Activated CD4-positive, alpha-beta memory T cell treated with anti-CD3 and anti-CD28 coated beads for 36 hours (primary cell): ENCODE data around the gene PPM1B. TPM values are rescaled to one million over a fixed set of nuclear protein-coding genes. Genes with fewer than 3 reads are reported as not detected.
"Not testable (repeated sequence)": the region's sequence is repeated elsewhere in the genome, so short reads cannot be mapped to it uniquely, and the experiment has no call there.

ENCODE experiments used
- CTCF ChIA-PET: fragments of 350-600 bp; sonication (Branson Sonifier 250); formaldehyde crosslinking; loops from one replicate; lab custom pipeline; 2021; ENCODE audit warnings: antibody characterized with exemption, inconsistent platforms; lab: Charles Lee
- POLR2A ChIA-PET: fragments of 350-600 bp; sonication (Branson Sonifier 250); formaldehyde crosslinking; loops from one replicate; lab custom pipeline; 2021; ENCODE audit warnings: antibody characterized with exemption; lab: Charles Lee
- DNase-seq: peaks from one replicate; pipeline ENCODE4 v3.0.0-alpha.2; 2020
- H3K27ac Mint-ChIP-seq: one replicate; pipeline ENCODE4 v1.8.0; 2021; ENCODE audit warnings: mixed read lengths
- H3K27me3 Mint-ChIP-seq: one replicate; pipeline ENCODE4 v1.8.0; 2021; ENCODE audit warnings: mixed read lengths
- H3K36me3 Mint-ChIP-seq: one replicate; pipeline ENCODE4 v1.8.0; 2021; ENCODE audit warnings: mixed read lengths
- H3K4me1 Mint-ChIP-seq: one replicate; pipeline ENCODE4 v1.8.0; 2021; ENCODE audit warnings: low read depth, mixed read lengths
- H3K4me3 Mint-ChIP-seq: one replicate; pipeline ENCODE4 v1.8.0; 2021; ENCODE audit warnings: mild to moderate bottlenecking, mixed read lengths
- H3K9me3 Mint-ChIP-seq: one replicate; pipeline ENCODE4 v1.8.0; 2021; ENCODE audit warnings: mixed read lengths
- intact Hi-C: fragments of 100-400 bp; cut with micrococcal nuclease; formaldehyde crosslinking; loops from one replicate; pipeline ENCODE4 v1.15.1; 2023
- total RNA-seq, 2 experiments: library from RNA; stranded (reverse); gene quantifications; one replicate each; pipeline ENCODE4 v1.2.3, GENCODE V29; 2021

Gene PPM1B
- total RNA-seq, 2 experiments from 2014 or later: 41.6 to 45.2 TPM

GRCh38 chr2:44166096-44166495, 2.6 kb upstream of the PPM1B start:
- CTCF ChIA-PET: interaction anchor here (0.6 kb wide), 1 partner anchor 26 kb away, joined by 4 read pairs; no protein-coding TSS in a partner anchor
- Mint-ChIP-seq H3K27me3 (no peaks in the 10 kb centered on the region), H3K4me1 (peaks cover 17% of the 10 kb centered on the region), H3K36me3 (peaks cover 5% of the 10 kb centered on the region), H3K9me3 (peaks cover 7% of the 10 kb centered on the region), H3K4me3 (no peak overlapping the region), H3K27ac (no peak overlapping the region)
- POLR2A ChIA-PET: interaction anchor here (0.6 kb wide), 1 partner anchor 40 kb away, joined by 5 read pairs; no protein-coding TSS in a partner anchor
- intact Hi-C loops: loop anchor here (5.0 kb wide), 1 partner anchor 569 kb away; the partner anchor contains the start of gene THADA
- no peak for DNase-seq

GRCh38 chr2:44167311-44167907, 1.3 kb upstream of the PPM1B start:
- Mint-ChIP-seq H3K27me3 (no peaks in the 10 kb centered on the region), H3K4me3 (peak overlapping the region; percentile 87), H3K27ac (peak overlapping the region; percentile 99), H3K4me1 (peaks cover 28% of the 10 kb centered on the region), H3K9me3 (peaks cover 7% of the 10 kb centered on the region), H3K36me3 (peaks cover 5% of the 10 kb centered on the region)
- DNase-seq: no peak
- ChIA-PET POLR2A (interaction anchor here (3.6 kb wide), 1 partner anchor 194 kb away, joined by 19 read pairs; the partner anchor contains the start of genes CAMKMT and PREPL), CTCF (no interaction called here)
- intact Hi-C loops: loop anchor here (5.0 kb wide), 1 partner anchor 570 kb away; the partner anchor contains the start of gene THADA

- Mint-ChIP-seq H3K9me3 (peaks cover 7% of the 10 kb centered on the region), H3K36me3 (peaks cover 5% of the 10 kb centered on the region), H3K27me3 (no peaks in the 10 kb centered on the region), H3K4me3 (peak overlapping the region; percentile 87), H3K27ac (peak overlapping the region; percentile 99), H3K4me1 (peaks cover 34% of the 10 kb centered on the region)
- POLR2A ChIA-PET: interaction anchor here (0.5 to 3.6 kb wide), 6 partner anchors 13 to 194 kb away, joined by 3 to 19 read pairs (median 4); partner anchors contain the start of genes CAMKMT and PREPL
- DNase-seq: peak; percentile 98
- CTCF ChIA-PET: no interaction called here
- intact Hi-C loops: loop anchor here (1.0 to 5.0 kb wide), 6 partner anchors 48 to 571 kb away; partner anchors contain the start of genes CAMKMT, PREPL and THADA
Measured at GRCh38 chr2:44167908-44168680, 581 bp upstream of the PPM1B start.

GRCh38 chr2:44169155-44169898, 652 bp downstream of the PPM1B start:
- Mint-ChIP-seq H3K36me3 (peaks cover 5% of the 10 kb centered on the region), H3K4me1 (peaks cover 42% of the 10 kb centered on the region), H3K27me3 (no peaks in the 10 kb centered on the region), H3K9me3 (peaks cover 7% of the 10 kb centered on the region), H3K4me3 (peak overlapping the region; percentile 88), H3K27ac (peak overlapping the region; percentile 98)
- POLR2A ChIA-PET: interaction anchor here (0.7 to 3.6 kb wide), 3 partner anchors 12 to 192 kb away, joined by 3 to 19 read pairs (median 6); partner anchors contain the start of genes CAMKMT and PREPL
- DNase-seq: peak; percentile 62
- intact Hi-C loops: loop anchor here (2.0 to 5.0 kb wide), 2 partner anchors 67 to 572 kb away; partner anchors contain the start of gene THADA
- CTCF ChIA-PET: no interaction called here

- Mint-ChIP-seq H3K27me3 (no peaks in the 10 kb centered on the region), H3K4me1 (peaks cover 51% of the 10 kb centered on the region), H3K9me3 (peaks cover 2% of the 10 kb centered on the region), H3K36me3 (peaks cover 6% of the 10 kb centered on the region), H3K27ac (peak overlapping the region; percentile 95), H3K4me3 (peak overlapping the region; percentile 88)
- ChIA-PET CTCF (interaction anchor here (1.0 to 1.2 kb wide), 2 partner anchors 82 to 85 kb away, joined by 3 to 5 read pairs; no protein-coding TSS in a partner anchor), POLR2A (interaction anchor here (0.9 to 3.6 kb wide), 4 partner anchors 11 to 191 kb away, joined by 3 to 19 read pairs (median 6); partner anchors contain the start of genes CAMKMT and PREPL)
- intact Hi-C loops: no loop called here
- no peak for DNase-seq
Measured at GRCh38 chr2:44170311-44170717, 1.6 kb downstream of the PPM1B start.

- CTCF ChIA-PET: interaction anchor here (1.0 to 1.2 kb wide), 2 partner anchors 83 to 85 kb away, joined by 3 to 5 read pairs; no protein-coding TSS in a partner anchor
- Mint-ChIP-seq H3K27ac (peak overlapping the region; percentile 31), H3K4me1 (peaks cover 57% of the 10 kb centered on the region)
Measured at GRCh38 chr2:44171018-44171417, 2.3 kb downstream of the PPM1B start.

GRCh38 chr2:44171442-44171841, 2.8 kb downstream of the PPM1B start:
- CTCF ChIA-PET: interaction anchor here (1.0 to 1.2 kb wide), 2 partner anchors 83 to 86 kb away, joined by 3 to 5 read pairs; no protein-coding TSS in a partner anchor
- intact Hi-C loops: not testable (repeated sequence)

More at GRCh38 chr2:44171018-44171417, 2.3 kb downstream of the PPM1B start:
- intact Hi-C loops: no loop called here
- H3K36me3 Mint-ChIP-seq: peaks cover 8% of the 10 kb centered on the region
- POLR2A ChIA-PET: interaction anchor here (0.9 to 3.6 kb wide), 3 partner anchors 14 to 191 kb away, joined by 3 to 19 read pairs (median 5); partner anchors contain the start of genes CAMKMT and PREPL
- H3K4me3 Mint-ChIP-seq: peak overlapping the region; percentile 88
- H3K9me3 Mint-ChIP-seq: no peaks in the 10 kb centered on the region
- H3K27me3 Mint-ChIP-seq: no peaks in the 10 kb centered on the region
- no peak for DNase-seq

GRCh38 chr2:44172576-44172975, 3.9 kb downstream of the PPM1B start:
- Mint-ChIP-seq H3K36me3 (peaks cover 8% of the 10 kb centered on the region), H3K4me3 (no peak overlapping the region), H3K27me3 (no peaks in the 10 kb centered on the region), H3K4me1 (peaks cover 60% of the 10 kb centered on the region), H3K9me3 (no peaks in the 10 kb centered on the region), H3K27ac (no peak overlapping the region)
- ChIA-PET POLR2A (no interaction called here), CTCF (no interaction called here)
- intact Hi-C loops: no loop called here
- DNase-seq: no peak

More at GRCh38 chr2:44171442-44171841, 2.8 kb downstream of the PPM1B start:
- not testable (repeated sequence) for H3K27ac Mint-ChIP-seq, H3K27me3 Mint-ChIP-seq, H3K36me3 Mint-ChIP-seq, H3K9me3 Mint-ChIP-seq
- POLR2A ChIA-PET: interaction anchor here (0.7 to 1.2 kb wide), 3 partner anchors 10 to 51 kb away, joined by 3 to 5 read pairs (median 3); no protein-coding TSS in a partner anchor
- DNase-seq: peak; percentile 33
- Mint-ChIP-seq H3K4me1 (peaks cover 60% of the 10 kb centered on the region), H3K4me3 (peak overlapping the region; percentile 88)

- H3K36me3 Mint-ChIP-seq: peaks cover 14% of the 10 kb centered on the region
- H3K4me1 Mint-ChIP-seq: peaks cover 62% of the 10 kb centered on the region
- H3K9me3 Mint-ChIP-seq: no peaks in the 10 kb centered on the region
- no peak for DNase-seq
- H3K27ac Mint-ChIP-seq: peak overlapping the region; percentile 25
- ChIA-PET CTCF (no interaction called here), POLR2A (no interaction called here)
- intact Hi-C loops: no loop called here
- H3K27me3 Mint-ChIP-seq: no peaks in the 10 kb centered on the region
- H3K4me3 Mint-ChIP-seq: no peak overlapping the region
Measured at GRCh38 chr2:44178950-44179349, 10.3 kb downstream of the PPM1B start.

- ChIA-PET POLR2A (interaction anchor here (1.1 to 1.8 kb wide), 3 partner anchors 10 to 13 kb away, joined by 3 to 6 read pairs (median 3); partner anchors contain the start of gene PPM1B), CTCF (no interaction called here)
- Mint-ChIP-seq H3K4me3 (no peak overlapping the region), H3K27ac (no peak overlapping the region), H3K9me3 (no peaks in the 10 kb centered on the region), H3K27me3 (no peaks in the 10 kb centered on the region), H3K4me1 (peaks cover 60% of the 10 kb centered on the region), H3K36me3 (peaks cover 12% of the 10 kb centered on the region)
- DNase-seq: no peak
- intact Hi-C loops: no loop called here
Measured at GRCh38 chr2:44181648-44182047, 13.0 kb downstream of the PPM1B start.

- intact Hi-C loops: no loop called here
- Mint-ChIP-seq H3K4me1 (peaks cover 75% of the 10 kb centered on the region), H3K27ac (no peak overlapping the region), H3K9me3 (no peaks in the 10 kb centered on the region), H3K36me3 (peaks cover 9% of the 10 kb centered on the region), H3K4me3 (no peak overlapping the region), H3K27me3 (no peaks in the 10 kb centered on the region)
- POLR2A ChIA-PET: no interaction called here
- CTCF ChIA-PET: no interaction called here
- DNase-seq: no peak
Measured at GRCh38 chr2:44184106-44184505, 15.4 kb downstream of the PPM1B start.
